IMR-90 (cell line): ENCODE measurements around the gene TMEM154. TPM values are rescaled to one million over a fixed set of nuclear protein-coding genes. Genes with fewer than 3 reads are reported as not detected.

ENCODE experiments used
- ATAC-seq: fragments of 200-7000 bp; cut with Tn5 transposase; 2 replicates; pipeline ENCODE4 v1.9.1; 2020; ENCODE audit warnings: low read depth, mild to moderate bottlenecking, moderate library complexity
- BruUV-seq: library from RNA; stranded (reverse); fragments of 400-500 nt; replicated peaks from 2 replicates; lab custom pipeline; 2021; lab: Mats Ljungman, UMichigan
- CTCF ChIA-PET: fragments of 300-600 bp; formaldehyde crosslinking; extraction: SDS; loops from one replicate; lab custom pipeline; 2021; ENCODE audit warnings: antibody characterized with exemption; lab: Yijun Ruan, JAX
- POLR2A ChIA-PET: fragments of 300-600 bp; sonication (Branson Sonifier 250); formaldehyde crosslinking; loops from one replicate; lab custom pipeline; 2022; ENCODE audit warnings: antibody characterized with exemption; ENCODE audit not compliant: unreplicated experiment; lab: Charles Lee
- DNase-seq: peaks from one replicate; pipeline ENCODE4 v3.0.0; 2013
- H2AFZ ChIP-seq: replicated peaks from 2 replicates; pipeline ENCODE3; 2013; ENCODE audit warnings: low read length, mild to moderate bottlenecking; ENCODE audit not compliant: poor library complexity
- H2AK5ac ChIP-seq: 2 replicates; pipeline ENCODE4 v1.6.1; 2013; ENCODE audit warnings: low read depth, low read length, inconsistent platforms
- H2AK9ac ChIP-seq: replicated peaks from 2 replicates; pipeline ENCODE3; 2013; ENCODE audit warnings: mild to moderate bottlenecking, low read depth, low read length, moderate library complexity; ENCODE audit not compliant: poor library complexity
- H2BK120ac ChIP-seq: 2 replicates; pipeline ENCODE4 v1.6.1; 2013; ENCODE audit warnings: low read depth, low read length, inconsistent platforms
- H2BK15ac ChIP-seq: 3 replicates; pipeline ENCODE4 v1.6.1; 2013; ENCODE audit warnings: low read depth, low read length, inconsistent platforms
- H2BK20ac ChIP-seq: 2 replicates; pipeline ENCODE4 v1.6.1; 2013; ENCODE audit warnings: low read depth, mild to moderate bottlenecking, inconsistent platforms, low read length, moderate library complexity
- H2BK5ac ChIP-seq: 2 replicates; pipeline ENCODE4 v1.6.1; 2013; ENCODE audit warnings: mild to moderate bottlenecking, low read depth, low read length, inconsistent platforms; ENCODE audit not compliant: poor library complexity, severe bottlenecking
- H3K14ac ChIP-seq: replicated peaks from 2 replicates; pipeline ENCODE4 v1.6.1; 2013; ENCODE audit warnings: low read depth, low read length, inconsistent platforms
- H3K18ac ChIP-seq: 2 replicates; pipeline ENCODE4 v1.6.1; 2013; ENCODE audit warnings: low read depth, low read length, control low read depth
- H3K23ac ChIP-seq: 2 replicates; pipeline ENCODE4 v1.6.1; 2013; ENCODE audit warnings: low read depth, low read length, inconsistent platforms
- H3K27ac ChIP-seq: 2 replicates; pipeline ENCODE4 v1.5.1; 2013; ENCODE audit warnings: mild to moderate bottlenecking, control low read depth, low read length; ENCODE audit not compliant: insufficient read depth
- H3K27me3 ChIP-seq: 2 replicates; pipeline ENCODE4 v1.6.1; 2013; ENCODE audit warnings: low read length; ENCODE audit not compliant: control insufficient read depth, insufficient read depth
- H3K36me3 ChIP-seq: 2 replicates; pipeline ENCODE4 v1.6.1; 2013; ENCODE audit warnings: low read length, mixed read lengths; ENCODE audit not compliant: control insufficient read depth, insufficient read depth
- H3K4ac ChIP-seq: 2 replicates; pipeline ENCODE4 v1.6.1; 2013; ENCODE audit warnings: low read depth, low read length, inconsistent platforms
- H3K4me1 ChIP-seq: 2 replicates; pipeline ENCODE4 v1.6.1; 2013; ENCODE audit warnings: low read length, mixed read lengths; ENCODE audit not compliant: control insufficient read depth, insufficient read depth
- H3K4me2 ChIP-seq: 2 replicates; pipeline ENCODE4 v1.6.1; 2013; ENCODE audit warnings: low read depth, mild to moderate bottlenecking, control low read depth, low read length, moderate library complexity
- H3K4me3 ChIP-seq: 2 replicates; pipeline ENCODE4 v1.5.1; 2013; ENCODE audit warnings: low read depth, mild to moderate bottlenecking, control low read depth, low read length, moderate library complexity; ENCODE audit not compliant: insufficient read depth
- H3K56ac ChIP-seq: 2 replicates; pipeline ENCODE4 v1.6.1; 2013; ENCODE audit warnings: low read length, inconsistent platforms; ENCODE audit not compliant: insufficient read depth; ENCODE audit errors: extremely low read depth
- H3K79me1 ChIP-seq, 2 experiments: 2 replicates each; pipeline ENCODE4 v1.6.1; 2013; ENCODE audit warnings: low read length in 2 of 2, inconsistent platforms in 1 of 2, low read depth in 1 of 2
- H3K9ac ChIP-seq: 2 replicates; pipeline ENCODE4 v1.6.1; 2013; ENCODE audit warnings: low read depth, low read length, control low read depth
- H3K9me1 ChIP-seq: 2 replicates; pipeline ENCODE4 v1.6.1; 2013; ENCODE audit warnings: low read length, inconsistent platforms; ENCODE audit not compliant: insufficient read depth
- H3K9me3 ChIP-seq: 2 replicates; pipeline ENCODE4 v1.6.1; 2013; ENCODE audit warnings: low read length; ENCODE audit not compliant: control insufficient read depth, insufficient read depth
- H4K20me1 ChIP-seq: 2 replicates; pipeline ENCODE4 v1.6.1; 2013; ENCODE audit warnings: low read length, inconsistent platforms; ENCODE audit not compliant: insufficient read depth
- H4K5ac ChIP-seq: 2 replicates; pipeline ENCODE4 v1.6.1; 2013; ENCODE audit warnings: mild to moderate bottlenecking, low read depth, low read length, control low read depth
- H4K8ac ChIP-seq, 2 experiments: 2 replicates each; pipeline ENCODE4 v1.6.1; 2013; ENCODE audit warnings: low read depth in 2 of 2, low read length in 2 of 2, control low read depth in 1 of 2, inconsistent platforms in 1 of 2
- H4K91ac ChIP-seq: 2 replicates; pipeline ENCODE4 v1.6.1; 2013; ENCODE audit warnings: low read depth, low read length, inconsistent platforms; ENCODE audit not compliant: insufficient read depth
- BHLHE40 ChIP-seq: fragments of 150-350 bp; IDR thresholded peaks from 2 replicates; pipeline ENCODE4 v1.6.1; 2016; ENCODE audit warnings: mild to moderate bottlenecking, low read depth, low read length
- CEBPB ChIP-seq: IDR thresholded peaks from 2 replicates; pipeline ENCODE4 v1.6.1; 2012; ENCODE audit warnings: low read depth, low read length, improper control_type of control experiment
- CHD1 ChIP-seq: IDR thresholded peaks from 2 replicates; pipeline ENCODE4 v1.6.1; 2012; ENCODE audit warnings: low read depth, low read length, improper control_type of control experiment
- FOS ChIP-seq: fragments of 150-350 bp; IDR thresholded peaks from 2 replicates; pipeline ENCODE4 v1.6.1; 2016; ENCODE audit warnings: low read depth, low read length
- MAFK ChIP-seq: IDR thresholded peaks from 2 replicates; pipeline ENCODE4 v1.6.1; 2012; ENCODE audit warnings: low read depth, low read length, improper control_type of control experiment
- MAZ ChIP-seq: IDR thresholded peaks from 2 replicates; pipeline ENCODE4 v1.6.1; 2012; ENCODE audit warnings: low read depth, mild to moderate bottlenecking, low read length, improper control_type of control experiment, moderate library complexity, borderline replicate concordance
- MXI1 ChIP-seq: IDR thresholded peaks from 2 replicates; pipeline ENCODE4 v1.6.1; 2012; ENCODE audit warnings: low read depth, mild to moderate bottlenecking, low read length, moderate library complexity, borderline replicate concordance
- NFE2L2 ChIP-seq: fragments of 150-350 bp; IDR thresholded peaks from 2 replicates; pipeline ENCODE4 v1.6.1; 2016; ENCODE audit warnings: low read depth, mild to moderate bottlenecking, low read length
- POLR2A ChIP-seq: IDR thresholded peaks from 2 replicates; pipeline ENCODE4 v1.6.1; 2012; ENCODE audit warnings: mild to moderate bottlenecking, low read depth, low read length
- RAD21 ChIP-seq: IDR thresholded peaks from 2 replicates; pipeline ENCODE4 v1.6.1; 2012; ENCODE audit warnings: low read length, improper control_type of control experiment
- RCOR1 ChIP-seq: IDR thresholded peaks from 2 replicates; pipeline ENCODE4 v1.6.1; 2012; ENCODE audit warnings: mild to moderate bottlenecking, low read length, improper control_type of control experiment; ENCODE audit not compliant: insufficient replicate concordance
- RFX5 ChIP-seq: IDR thresholded peaks from 2 replicates; pipeline ENCODE4 v1.8.0; 2012; ENCODE audit warnings: low read depth, mild to moderate bottlenecking, low read length, moderate library complexity
- SMC3 ChIP-seq: fragments of 150-350 bp; IDR thresholded peaks from 2 replicates; pipeline ENCODE4 v1.6.1; 2016; ENCODE audit warnings: low read depth, mild to moderate bottlenecking, antibody characterized with exemption, low read length, moderate library complexity
- whole genome bisulfite sequencing, 2 experiments: methylation state at CpG; one replicate each; pipeline versions ENCODE4 v1.1.5 to v1.1.7; 2013; ENCODE audit warnings: missing lambda C conversion rate in 2 of 2; ENCODE audit not compliant: insufficient read length in 1 of 2; ENCODE audit errors: extremely low coverage in 2 of 2; 5-methylcytosine and 5-hydroxymethylcytosine counted together
- dilution Hi-C: fragments of 300-500 bp; cut with HindIII; formaldehyde crosslinking; loops from one replicate; pipeline ENCODE4 v1.14.3; 2018; ENCODE audit warnings: low sequenced_read_pairs; ENCODE audit not compliant: unreplicated experiment
- in situ Hi-C: fragments of 300-500 bp; cut with MboI; formaldehyde crosslinking; loops from 3 replicates; pipeline ENCODE4 v1.14.3; 2019; ENCODE audit warnings: low sequenced_read_pairs, inconsistent platforms, mixed read lengths
- intact Hi-C: fragments of 100-400 bp; cut with micrococcal nuclease; formaldehyde crosslinking; loops from 2 replicates; pipeline ENCODE4 v1.10.0; 2022
- polyA plus RNA-seq, 3 experiments: library from polyadenylated mRNA; depleted of rRNA; stranded (reverse); fragments of >200 nt; gene quantifications; 2 replicates each; pipeline ENCODE4 v1.2.3, GENCODE V29; 2012; ENCODE audit warnings: low replicate concordance in 1 of 3
- total RNA-seq: library from RNA; depleted of rRNA; stranded (reverse); fragments of >200 nt; gene quantifications from 2 replicates; pipeline ENCODE4 v1.2.3, GENCODE V29; 2012
- TF ChIP-seq, protein P1 (sequence below): fragments of 150-350 bp; IDR thresholded peaks from 2 replicates; pipeline ENCODE4 v1.6.1; 2017; ENCODE audit warnings: mild to moderate bottlenecking, antibody characterized with exemption, low read length, low read depth
- TF ChIP-seq, protein P2 (sequence below): fragments of 150-350 bp; IDR thresholded peaks from 2 replicates; pipeline ENCODE4 v1.6.1; 2016; ENCODE audit warnings: low read depth, mild to moderate bottlenecking, low read length, moderate library complexity, borderline replicate concordance
- TF ChIP-seq, protein P3 (sequence below): conservative IDR thresholded peaks from 2 replicates; pipeline ENCODE4 v1.5.1; 2012; ENCODE audit warnings: mild to moderate bottlenecking, low read depth, low read length, improper control_type of control experiment

Gene TMEM154
- total and polyA plus RNA-seq, 2 of the 4 experiments (the other 2 are of a cell fraction) = 0.12 to 0.18 TPM

DNA sequence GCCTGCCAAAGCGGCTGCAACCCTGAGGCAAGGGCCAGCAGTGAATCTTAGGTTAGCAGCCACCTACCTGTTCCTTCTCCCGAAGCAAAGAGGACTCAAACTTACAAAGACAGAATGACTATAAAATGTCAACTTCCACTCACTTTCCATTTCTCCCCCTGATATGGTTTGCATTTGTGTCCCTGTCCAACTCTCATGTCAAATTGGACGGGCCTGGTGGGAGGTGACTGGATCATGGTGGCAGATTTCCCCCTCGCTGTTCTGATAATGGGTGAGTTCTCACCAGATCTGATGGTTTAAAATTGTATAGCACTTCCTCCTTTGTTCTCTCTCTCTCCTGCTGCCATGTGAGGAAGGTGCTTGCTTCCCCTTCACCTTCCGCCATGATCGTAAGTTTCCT is 35.3 kb upstream of the TMEM154 start:
- Histone ChIP-seq H3K79me1 (no peaks in the 10 kb centered on the region), H2AK5ac (no peak overlapping the region), H2BK5ac (no peak overlapping the region), H4K91ac (no peak overlapping the region), H3K23ac (no peak overlapping the region), H2BK20ac (no peak overlapping the region), H4K5ac (no peak overlapping the region), H2AFZ (no peak overlapping the region), H3K4me2 (no peak overlapping the region), H3K56ac (no peak overlapping the region), H3K9me3 (0 out of 2 replicates have a peak, but pooled peaks cover 2% of the 10 kb centered on the region), H3K27ac (no peak overlapping the region), H4K8ac (no peak overlapping the region), H2BK15ac (no peak overlapping the region), H3K4me1 (no peaks in the 10 kb centered on the region), H3K14ac (no peak overlapping the region), H3K9me1 (no peaks in the 10 kb centered on the region), H3K9ac (no peak overlapping the region), H3K4ac (no peak overlapping the region), H4K20me1 (no peaks in the 10 kb centered on the region), H2AK9ac (no peak overlapping the region), H3K36me3 (no peaks in the 10 kb centered on the region), H2BK120ac (no peak overlapping the region), H3K18ac (no peak overlapping the region), H3K27me3 (peaks cover 6% of the 10 kb centered on the region), H3K4me3 (no peak overlapping the region)
- WGBS, 2 experiments = no CpG with 5 or more reads among the region's 6 CpGs
- DNase-seq (no peak), ATAC-seq (no peak)
- dilution Hi-C loops (no loop called here), in situ Hi-C loops (no loop called here), intact Hi-C loops (no loop called here)
- CTCF ChIA-PET = no interaction called here
- no peak for TF ChIP-seq POLR2A
- TF ChIP-seq, protein P1, sequence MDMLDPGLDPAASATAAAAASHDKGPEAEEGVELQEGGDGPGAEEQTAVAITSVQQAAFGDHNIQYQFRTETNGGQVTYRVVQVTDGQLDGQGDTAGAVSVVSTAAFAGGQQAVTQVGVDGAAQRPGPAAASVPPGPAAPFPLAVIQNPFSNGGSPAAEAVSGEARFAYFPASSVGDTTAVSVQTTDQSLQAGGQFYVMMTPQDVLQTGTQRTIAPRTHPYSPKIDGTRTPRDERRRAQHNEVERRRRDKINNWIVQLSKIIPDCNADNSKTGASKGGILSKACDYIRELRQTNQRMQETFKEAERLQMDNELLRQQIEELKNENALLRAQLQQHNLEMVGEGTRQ = no peak
- no peak for TF ChIP-seq CHD1
- TF ChIP-seq MXI1 = no peak
- TF ChIP-seq, protein P2, sequence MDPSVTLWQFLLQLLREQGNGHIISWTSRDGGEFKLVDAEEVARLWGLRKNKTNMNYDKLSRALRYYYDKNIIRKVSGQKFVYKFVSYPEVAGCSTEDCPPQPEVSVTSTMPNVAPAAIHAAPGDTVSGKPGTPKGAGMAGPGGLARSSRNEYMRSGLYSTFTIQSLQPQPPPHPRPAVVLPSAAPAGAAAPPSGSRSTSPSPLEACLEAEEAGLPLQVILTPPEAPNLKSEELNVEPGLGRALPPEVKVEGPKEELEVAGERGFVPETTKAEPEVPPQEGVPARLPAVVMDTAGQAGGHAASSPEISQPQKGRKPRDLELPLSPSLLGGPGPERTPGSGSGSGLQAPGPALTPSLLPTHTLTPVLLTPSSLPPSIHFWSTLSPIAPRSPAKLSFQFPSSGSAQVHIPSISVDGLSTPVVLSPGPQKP = no peak
- no peak for TF ChIP-seq MAZ
- no peak for TF ChIP-seq BHLHE40
- TF ChIP-seq RFX5 = no peak
- no peak for TF ChIP-seq CEBPB
- no peak for TF ChIP-seq RAD21
- TF ChIP-seq NFE2L2 = no peak
- TF ChIP-seq, protein P3, sequence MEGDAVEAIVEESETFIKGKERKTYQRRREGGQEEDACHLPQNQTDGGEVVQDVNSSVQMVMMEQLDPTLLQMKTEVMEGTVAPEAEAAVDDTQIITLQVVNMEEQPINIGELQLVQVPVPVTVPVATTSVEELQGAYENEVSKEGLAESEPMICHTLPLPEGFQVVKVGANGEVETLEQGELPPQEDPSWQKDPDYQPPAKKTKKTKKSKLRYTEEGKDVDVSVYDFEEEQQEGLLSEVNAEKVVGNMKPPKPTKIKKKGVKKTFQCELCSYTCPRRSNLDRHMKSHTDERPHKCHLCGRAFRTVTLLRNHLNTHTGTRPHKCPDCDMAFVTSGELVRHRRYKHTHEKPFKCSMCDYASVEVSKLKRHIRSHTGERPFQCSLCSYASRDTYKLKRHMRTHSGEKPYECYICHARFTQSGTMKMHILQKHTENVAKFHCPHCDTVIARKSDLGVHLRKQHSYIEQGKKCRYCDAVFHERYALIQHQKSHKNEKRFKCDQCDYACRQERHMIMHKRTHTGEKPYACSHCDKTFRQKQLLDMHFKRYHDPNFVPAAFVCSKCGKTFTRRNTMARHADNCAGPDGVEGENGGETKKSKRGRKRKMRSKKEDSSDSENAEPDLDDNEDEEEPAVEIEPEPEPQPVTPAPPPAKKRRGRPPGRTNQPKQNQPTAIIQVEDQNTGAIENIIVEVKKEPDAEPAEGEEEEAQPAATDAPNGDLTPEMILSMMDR = no peak
- no peak for TF ChIP-seq MAFK
- TF ChIP-seq RCOR1 = no peak
- no peak for TF ChIP-seq FOS
- TF ChIP-seq SMC3 = no peak
- BruUV-seq = no TSS peak
- POLR2A ChIA-PET = no interaction called here
